Activated CD8-positive, alpha-beta memory T cell treated with anti-CD3 and anti-CD28 coated beads for 4 hours (primary cell): ENCODE measurements around the gene NELFB.
A peak's percentile ranks its signal among the peaks of the same experiment; 100 is the strongest.

Source experiments
- DNase-seq, 2 donors: peaks; one replicate each; pipeline ENCODE4 v3.0.0-alpha.2; 2020; ENCODE audit warnings: low read depth in 2 of 2

Gene NELFB

GRCh38 chr9:137303151-137303892 is 48.2 kb downstream of the NELFB start:
- DNase-seq, result no peak

- DNase-seq, result no peak
These were observed 48.8 kb downstream of the NELFB start for GRCh38 chr9:137303893-137304382.

DNA sequence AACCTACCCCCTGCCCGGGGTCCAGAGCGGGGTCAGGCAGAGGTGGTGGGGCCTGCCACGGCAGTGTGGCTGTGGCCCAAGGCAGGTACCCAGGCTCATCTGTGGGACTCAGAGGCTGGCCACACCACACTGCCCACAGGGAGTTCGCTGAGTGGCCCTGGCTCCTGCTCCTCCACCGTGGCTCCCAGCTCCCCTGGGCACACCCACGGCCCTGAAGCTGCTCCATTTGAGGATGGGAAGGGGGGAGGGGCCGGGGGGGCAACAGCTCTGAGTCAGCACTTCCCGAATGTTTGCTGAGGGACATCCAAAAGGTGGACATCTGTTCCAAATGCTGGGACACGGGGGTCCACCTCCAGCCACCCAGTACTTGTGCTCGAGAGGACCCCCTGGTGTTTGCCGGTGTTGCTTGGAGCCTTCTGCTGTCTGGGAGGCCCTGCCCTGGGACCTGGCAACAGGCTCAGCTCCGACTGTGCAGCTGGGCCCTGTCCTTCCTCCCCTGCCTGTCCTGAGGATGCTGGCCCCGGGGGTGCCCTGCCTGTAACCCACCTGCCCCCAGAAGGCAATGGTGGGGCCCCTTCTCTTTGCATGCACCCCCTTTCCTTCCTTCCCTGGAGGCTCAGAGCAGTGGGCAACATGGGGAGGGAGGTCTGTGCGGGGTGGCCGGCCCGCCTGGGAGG is 49.4 kb downstream of the NELFB start:
- no peak for DNase-seq

GRCh38 chr9:137305060-137305797 is 50.1 kb downstream of the NELFB start:
- peak in 1 of 2 donors; percentile 22 for DNase-seq

DNA sequence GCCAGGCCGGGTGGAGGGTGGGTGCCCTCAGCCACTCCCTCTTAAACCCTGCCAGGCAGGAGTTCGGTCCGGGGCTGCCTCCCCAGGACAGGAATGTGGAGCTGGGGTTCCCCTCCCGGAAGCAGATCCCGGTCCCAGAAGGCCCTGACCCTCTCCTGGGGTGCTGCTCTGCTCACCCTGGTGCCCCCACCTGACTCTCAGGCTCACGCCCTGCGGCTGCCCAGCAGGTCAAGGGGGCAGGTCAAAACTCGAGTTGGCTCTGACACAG is 50.6 kb downstream of the NELFB start:
- no peak for DNase-seq

GRCh38 chr9:137306066-137306849 is 51.1 kb downstream of the NELFB start:
- no peak for DNase-seq

DNA sequence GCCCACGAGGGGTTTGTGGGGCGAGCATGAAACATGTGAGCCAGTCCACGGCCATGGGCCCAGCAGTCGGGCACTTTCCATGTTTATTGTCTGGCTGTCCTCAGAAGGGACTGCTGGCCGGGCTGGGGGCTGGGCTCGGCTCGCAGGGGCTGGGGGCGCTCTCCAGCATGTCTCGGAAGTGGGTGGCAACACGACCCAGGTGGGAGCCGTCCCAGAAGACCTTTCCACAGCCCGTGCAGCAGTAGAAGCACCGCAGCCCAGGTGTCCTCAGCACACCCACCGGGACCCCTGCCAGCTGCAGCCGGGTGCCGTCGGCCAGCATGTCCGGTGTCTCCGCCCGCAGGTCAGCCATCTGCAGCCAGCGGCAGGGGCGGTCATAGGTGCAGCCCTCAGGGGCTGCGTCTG is 51.7 kb downstream of the NELFB start:
- DNase-seq, result no peak

DNA sequence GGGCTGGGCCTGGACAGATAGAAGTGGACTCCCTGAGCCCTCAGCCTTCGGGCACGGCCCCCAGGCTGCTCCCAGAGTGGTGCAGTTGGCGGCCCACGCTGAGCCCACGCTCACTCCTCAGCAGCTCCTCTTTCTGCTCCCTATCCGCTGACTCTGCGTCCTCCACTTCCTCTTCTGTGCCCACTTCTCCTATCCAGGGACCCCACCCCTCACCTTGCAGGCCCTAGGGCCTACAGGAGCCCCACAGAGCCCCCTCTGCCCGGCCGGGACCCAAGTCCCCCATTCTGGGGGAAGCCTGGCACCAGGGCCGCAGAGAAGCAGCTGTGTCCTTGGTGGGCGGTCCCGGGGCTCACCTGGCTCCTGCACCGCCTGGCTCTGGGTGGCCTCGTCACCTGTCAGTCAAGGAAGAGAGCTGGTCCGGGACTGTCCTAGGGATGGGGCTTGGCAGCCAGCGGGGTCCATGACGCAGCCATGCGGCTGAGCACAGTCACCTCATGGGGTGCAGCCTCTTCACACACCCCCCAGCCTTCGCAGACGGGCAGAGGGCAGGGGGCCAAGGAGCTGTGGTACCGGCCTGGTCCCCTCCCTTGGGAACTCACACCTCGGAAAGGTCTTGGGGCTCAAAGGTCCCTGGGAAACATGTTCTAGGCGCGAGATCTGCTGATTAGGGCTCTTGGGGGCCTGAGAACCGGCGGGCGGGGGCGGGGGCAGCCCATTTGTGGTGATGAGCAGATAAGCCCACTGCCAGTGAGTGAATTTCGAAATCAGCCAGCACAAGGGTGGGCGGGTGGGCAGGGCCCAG is 52.3 kb downstream of the NELFB start:
- no peak for DNase-seq

- DNase-seq, result no peak
These were observed 53.0 kb downstream of the NELFB start for GRCh38 chr9:137308057-137308619.

GRCh38 chr9:137309368-137310188 is 54.5 kb downstream of the NELFB start:
- DNase-seq, result no peak

DNA sequence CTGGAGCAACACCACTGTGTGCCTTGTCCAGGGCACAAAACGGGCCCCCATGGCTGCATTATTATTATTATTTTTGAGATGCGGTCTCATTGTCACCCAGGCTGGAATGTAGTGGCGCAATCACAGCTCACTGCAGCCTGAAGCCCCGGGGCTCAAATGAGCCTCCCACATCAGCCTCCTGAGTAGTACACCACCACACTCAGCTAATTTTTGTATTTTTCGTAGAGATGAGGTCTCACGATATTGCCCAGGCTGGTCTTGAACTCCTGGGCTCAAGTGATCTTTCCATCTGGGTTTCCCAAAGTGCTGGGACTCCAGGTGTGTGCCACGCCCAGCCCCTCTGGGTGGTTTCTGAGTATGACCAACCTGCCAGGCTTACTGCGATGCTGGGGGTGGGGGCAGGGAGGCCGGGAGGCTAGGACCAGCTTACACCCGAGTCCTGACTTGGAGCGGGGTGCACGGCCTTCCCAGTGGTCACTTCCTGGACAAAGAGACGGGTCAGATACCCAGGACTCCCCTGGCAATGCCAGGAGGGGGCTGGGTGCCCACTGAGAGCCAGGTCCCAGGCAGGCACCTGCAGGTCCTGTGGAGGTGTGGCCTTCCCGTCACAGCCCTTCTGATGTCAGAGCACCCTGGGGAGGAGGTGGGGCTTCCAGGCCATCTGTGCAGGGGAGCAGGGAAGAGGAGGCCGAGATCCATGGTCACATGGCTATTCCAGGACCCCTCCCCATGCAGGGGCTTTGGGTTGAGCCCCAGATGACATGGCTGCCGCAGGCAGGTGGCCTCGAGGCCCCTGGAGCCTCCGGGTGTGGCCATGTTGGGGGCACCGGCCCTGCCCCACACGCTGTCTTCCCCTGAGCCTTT is 55.3 kb downstream of the NELFB start:
- DNase-seq, result no peak

- DNase-seq, result peak in 1 of 2 donors; percentile 19
These were observed 56.3 kb downstream of the NELFB start for GRCh38 chr9:137311171-137311985.

DNA sequence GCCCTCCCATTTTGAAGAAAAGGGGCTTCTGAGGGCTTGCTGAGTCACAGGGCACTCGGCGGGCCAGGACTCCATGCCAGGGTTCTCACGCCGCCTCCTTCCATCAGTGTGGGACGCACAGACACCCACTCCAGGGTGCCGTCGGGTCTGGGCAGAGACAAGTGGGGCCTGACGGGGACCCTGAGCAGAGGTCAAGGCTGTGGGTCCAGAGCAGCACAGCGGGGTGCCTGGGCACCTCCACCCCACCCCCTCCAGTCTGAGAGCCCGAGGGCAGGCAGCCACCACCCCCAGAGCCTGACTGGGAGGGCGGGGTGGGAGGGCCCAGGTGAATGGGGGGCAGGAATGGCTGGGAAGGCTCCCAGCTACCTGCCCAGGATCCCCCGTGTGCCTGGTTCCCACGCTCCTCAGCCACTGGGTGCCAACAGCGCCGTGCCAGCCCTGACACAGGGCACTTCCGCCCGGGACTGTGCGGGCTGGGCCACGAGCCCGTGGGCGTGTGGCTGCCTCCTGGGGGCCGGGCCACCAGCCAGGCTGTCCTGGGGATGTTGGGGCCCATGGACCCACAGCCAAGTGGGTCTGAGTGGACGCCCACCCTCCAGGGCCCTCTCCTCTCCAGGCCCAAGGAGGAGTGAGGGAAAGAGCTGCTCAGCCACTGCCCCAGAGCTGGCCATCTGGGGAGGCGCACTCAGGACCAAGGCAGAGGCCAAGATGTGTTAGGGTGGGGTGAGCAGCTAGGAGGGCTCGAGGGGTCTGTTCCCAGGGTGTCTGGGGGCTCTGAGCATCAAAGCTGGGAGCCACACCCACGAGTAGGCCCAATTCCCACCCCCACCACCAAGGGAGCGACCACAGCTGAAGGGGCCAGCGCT is 57.1 kb downstream of the NELFB start:
- no peak for DNase-seq

GRCh38 chr9:137312852-137313325 is 57.8 kb downstream of the NELFB start:
- DNase-seq, result no peak

GRCh38 chr9:137313326-137313936 is 58.3 kb downstream of the NELFB start:
- no peak for DNase-seq

- DNase-seq, result no peak
These were observed 58.9 kb downstream of the NELFB start for GRCh38 chr9:137313956-137314560.
